HFFc6 (cell line): ENCODE results near the gene DTX4. TPM values are rescaled to one million over a fixed set of nuclear protein-coding genes. Genes with fewer than 3 reads are reported as not detected.

Source experiments
- DNase-seq: peaks from one replicate; pipeline ENCODE4 v3.0.0-alpha.2; 2018
- H3K27ac Mint-ChIP-seq: 2 replicates; pipeline ENCODE4 v1.8.0; 2020; ENCODE audit warnings: mild to moderate bottlenecking, mixed read lengths
- H3K27me3 Mint-ChIP-seq: 2 replicates; pipeline ENCODE4 v1.8.0; 2021; ENCODE audit warnings: mild to moderate bottlenecking, moderate library complexity, mixed read lengths; ENCODE audit not compliant: insufficient read depth
- H3K36me3 Mint-ChIP-seq: 2 replicates; pipeline ENCODE4 v1.8.0; 2021; ENCODE audit warnings: low read depth, mixed read lengths
- H3K4me1 Mint-ChIP-seq: 2 replicates; pipeline ENCODE4 v1.8.0; 2020; ENCODE audit warnings: low read depth, mixed read lengths
- H3K4me3 Mint-ChIP-seq: 2 replicates; pipeline ENCODE4 v1.8.0; 2020; ENCODE audit warnings: mild to moderate bottlenecking, moderate library complexity, mixed read lengths
- H3K9me3 Mint-ChIP-seq: 2 replicates; pipeline ENCODE4 v1.8.0; 2020; ENCODE audit warnings: mild to moderate bottlenecking, mixed read lengths
- CTCF ChIP-seq: fragments of 200-600 bp; sonication (generic); IDR thresholded peaks from 2 replicates; pipeline ENCODE4 v1.5.0; 2021; ENCODE audit warnings: antibody characterized with exemption, mild to moderate bottlenecking
- total RNA-seq, 6 experiments: library from RNA; stranded (reverse); fragmentation: NEBNext Ultra II Directional; extraction: Animal tissue kit (Norgen Biotek cat#: 25700); gene quantifications; 2 replicates in 1 of 6; 3 replicates in 5 of 6; pipeline ENCODE4 v1.2.3, GENCODE V29; 2021

DTX4 gene
- total RNA-seq, 6 experiments from 2014 or later: 3.2 to 4.6 (median 4.1) TPM

GRCh38 chr11:59187587-59187986 lies 15.7 kb downstream of the DTX4 start:
- Mint-ChIP-seq H3K27ac (no peak overlapping the region), H3K9me3 (no peaks in the 10 kb centered on the region), H3K36me3 (peaks cover 4% of the 10 kb centered on the region), H3K4me3 (no peak overlapping the region), H3K4me1 (peaks cover 43% of the 10 kb centered on the region), H3K27me3 (peaks cover 4% of the 10 kb centered on the region)
- no peak for DNase-seq
- no peak for TF ChIP-seq CTCF

DNA sequence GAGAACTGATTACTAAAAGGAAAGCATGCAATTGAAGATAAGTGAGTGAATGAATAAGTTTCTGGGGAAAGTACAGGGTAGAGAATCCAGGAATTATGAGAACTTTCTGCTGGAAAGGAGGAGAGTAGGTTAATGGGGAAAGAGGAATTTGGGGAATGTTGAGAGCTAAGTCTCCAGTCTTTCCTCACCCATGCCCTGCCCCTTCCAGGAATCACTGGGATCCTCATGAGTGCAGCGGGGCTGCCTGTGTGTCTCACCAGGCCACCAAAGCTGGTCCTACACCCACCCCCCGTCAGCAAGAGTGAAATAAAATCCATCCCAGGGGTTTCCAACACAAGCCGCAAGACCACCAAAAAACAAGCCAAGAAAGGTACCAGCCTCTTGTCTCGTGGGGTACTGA lies 17.0 kb downstream of the DTX4 start:
- DNase-seq: no peak
- Mint-ChIP-seq H3K9me3 (no peaks in the 10 kb centered on the region), H3K4me3 (no peak overlapping the region), H3K27ac (no peak overlapping the region), H3K27me3 (peaks cover 4% of the 10 kb centered on the region), H3K4me1 (peaks cover 38% of the 10 kb centered on the region), H3K36me3 (peaks cover 4% of the 10 kb centered on the region; the same call in 1 of the 2 replicates)
- no peak for TF ChIP-seq CTCF

DNA sequence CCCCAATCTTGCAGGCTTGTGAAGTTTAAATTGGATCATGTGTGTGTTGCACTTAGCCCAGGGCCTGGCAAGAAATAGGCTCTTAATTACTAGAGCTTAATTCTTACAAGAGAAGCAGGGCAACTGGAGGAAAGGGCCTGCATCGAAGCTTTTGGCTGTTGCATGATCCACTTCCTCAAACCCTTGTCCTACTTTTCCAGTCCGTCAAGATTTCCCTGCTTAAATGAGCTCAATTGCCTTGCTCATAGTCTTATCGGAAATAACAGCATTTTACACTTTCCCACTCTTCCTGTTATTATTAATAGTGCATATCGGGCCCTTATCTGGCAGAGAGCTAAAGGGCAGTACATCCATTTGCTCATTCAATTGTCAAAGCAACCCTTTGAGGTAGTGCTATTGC lies 18.1 kb downstream of the DTX4 start:
- H3K4me1 Mint-ChIP-seq: peaks cover 38% of the 10 kb centered on the region
- no peaks in the 10 kb centered on the region for H3K9me3 Mint-ChIP-seq
- no peak overlapping the region for H3K27ac Mint-ChIP-seq
- peaks cover 4% of the 10 kb centered on the region; the same call in 1 of the 2 replicates for H3K36me3 Mint-ChIP-seq
- peaks cover 4% of the 10 kb centered on the region for H3K27me3 Mint-ChIP-seq
- no peak for DNase-seq
- TF ChIP-seq CTCF: no peak
- H3K4me3 Mint-ChIP-seq: no peak overlapping the region

DNA sequence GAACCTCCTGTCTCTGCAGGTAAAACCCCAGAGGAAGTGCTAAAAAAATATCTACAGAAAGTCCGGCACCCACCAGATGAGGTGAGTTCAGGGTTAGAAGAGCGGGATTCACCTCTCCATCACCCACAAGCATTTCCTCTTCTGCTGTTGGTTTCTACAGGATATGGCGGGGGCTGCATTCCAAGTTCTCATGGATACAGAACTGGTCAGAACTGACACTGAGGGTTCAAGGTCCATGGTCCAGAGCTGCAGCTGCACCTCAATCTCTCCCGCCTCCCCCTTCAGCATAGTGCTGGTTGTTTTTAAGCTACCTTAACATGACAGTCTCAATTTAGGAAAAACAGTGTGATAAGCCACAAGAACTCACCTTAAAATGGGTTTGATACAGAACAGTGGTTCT lies 19.2 kb downstream of the DTX4 start:
- Mint-ChIP-seq H3K4me1 (peaks cover 32% of the 10 kb centered on the region), H3K36me3 (peaks cover 10% of the 10 kb centered on the region), H3K27ac (no peak overlapping the region), H3K9me3 (no peaks in the 10 kb centered on the region), H3K4me3 (no peak overlapping the region), H3K27me3 (peaks cover 4% of the 10 kb centered on the region)
- DNase-seq: no peak
- no peak for TF ChIP-seq CTCF

GRCh38 chr11:59191890-59192289 lies 20.0 kb downstream of the DTX4 start:
- Mint-ChIP-seq H3K9me3 (no peaks in the 10 kb centered on the region), H3K4me1 (peaks cover 29% of the 10 kb centered on the region), H3K27me3 (peaks cover 4% of the 10 kb centered on the region), H3K36me3 (peaks cover 10% of the 10 kb centered on the region), H3K27ac (no peak overlapping the region), H3K4me3 (no peak overlapping the region)
- DNase-seq: no peak
- TF ChIP-seq CTCF: no peak
